Ramos (cell line): Measurements from ENCODE around the gene PAM.

Experiments used
- in situ Hi-C: fragments of 300-500 bp; cut with MboI; formaldehyde crosslinking; loops from one replicate; pipeline ENCODE4 v1.14.3; 2022; ENCODE audit warnings: low sequenced_read_pairs; ENCODE audit not compliant: unreplicated experiment

PAM gene

DNA sequence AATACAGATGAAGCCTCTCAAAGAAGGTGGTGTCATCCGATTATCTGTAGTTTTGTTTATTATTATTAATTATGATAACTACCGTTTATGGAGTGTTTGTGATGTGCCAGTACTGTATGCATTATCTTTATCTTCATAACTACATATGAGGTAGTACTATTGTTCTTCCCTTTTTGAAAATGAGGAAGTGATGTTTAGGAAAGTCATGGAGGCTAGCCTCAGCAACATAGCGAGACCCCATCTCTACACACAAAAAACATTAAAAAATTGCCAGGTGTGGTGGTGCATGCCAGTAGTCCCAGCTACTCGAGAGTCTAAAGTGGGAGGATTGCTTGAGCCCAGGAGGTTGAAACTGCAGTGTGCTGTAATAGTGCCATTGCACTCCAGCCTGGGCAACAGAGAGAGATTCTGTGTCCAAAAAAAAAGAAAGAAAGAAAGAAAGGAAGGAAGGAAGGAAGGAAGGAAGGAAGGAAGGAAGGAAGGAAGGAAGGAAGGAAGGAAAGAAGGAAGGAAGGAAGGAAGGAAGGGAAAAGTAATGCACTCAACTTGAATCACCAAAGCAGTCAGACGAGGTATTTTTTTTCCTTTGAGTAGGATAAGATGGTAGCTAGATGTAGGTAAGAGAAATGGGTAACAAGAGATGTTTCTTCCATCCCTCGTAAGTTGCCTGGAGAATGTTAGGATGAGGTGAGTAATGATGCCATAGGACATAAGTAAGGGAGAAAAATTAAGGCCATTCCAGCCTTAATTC is 47.8 kb downstream of the PAM start:
- in situ Hi-C loops: no loop called here

DNA sequence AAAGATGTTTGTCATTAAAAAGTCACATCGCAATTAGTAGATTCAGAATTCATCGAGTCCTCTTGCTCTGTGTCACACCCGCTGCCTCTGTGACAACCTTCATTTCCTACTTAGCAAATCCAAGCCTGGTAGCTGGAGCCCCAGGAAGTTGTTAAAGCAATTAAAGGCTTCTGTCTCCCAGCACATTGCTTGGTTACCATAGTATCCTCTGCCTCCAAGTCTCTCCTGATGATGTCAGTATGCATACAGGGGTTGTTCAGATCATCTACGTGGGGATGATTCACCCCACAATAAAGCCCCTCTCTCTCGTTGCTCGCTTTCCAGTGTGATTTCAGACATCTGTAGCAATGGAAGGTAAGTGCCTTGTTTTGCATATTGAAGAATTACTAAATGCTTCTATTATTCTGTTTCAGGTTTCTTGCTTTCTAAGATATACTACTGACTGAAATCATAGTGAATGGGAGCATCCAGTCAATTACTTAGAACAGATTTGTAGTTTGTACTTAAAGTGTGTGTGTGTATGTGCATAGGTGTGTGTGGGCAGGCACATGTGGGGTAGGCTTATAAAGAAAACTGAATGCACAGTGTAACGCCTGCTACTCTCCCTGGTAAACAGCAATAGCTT is 52.9 kb downstream of the PAM start:
- in situ Hi-C loops: no loop called here

DNA sequence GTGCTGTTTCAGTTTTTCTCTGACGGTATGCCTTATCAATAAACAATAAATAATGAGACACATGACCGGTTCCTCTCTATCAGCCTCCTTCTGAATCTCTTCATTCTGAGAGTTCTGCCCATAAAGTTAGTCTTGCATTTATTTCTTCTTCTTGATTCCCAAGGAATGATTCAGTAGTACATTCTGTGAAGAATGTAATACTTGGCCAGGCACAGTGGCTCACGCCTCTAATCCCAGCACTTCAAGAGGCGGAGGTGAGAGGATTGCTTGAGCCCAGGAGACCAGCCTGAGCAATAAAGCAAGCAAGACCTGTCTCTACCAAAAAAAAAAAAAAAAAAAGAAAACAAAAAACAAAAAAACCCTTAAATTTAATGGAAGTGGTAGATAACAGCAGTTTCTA is 53.9 kb downstream of the PAM start:
- in situ Hi-C loops: no loop called here

DNA sequence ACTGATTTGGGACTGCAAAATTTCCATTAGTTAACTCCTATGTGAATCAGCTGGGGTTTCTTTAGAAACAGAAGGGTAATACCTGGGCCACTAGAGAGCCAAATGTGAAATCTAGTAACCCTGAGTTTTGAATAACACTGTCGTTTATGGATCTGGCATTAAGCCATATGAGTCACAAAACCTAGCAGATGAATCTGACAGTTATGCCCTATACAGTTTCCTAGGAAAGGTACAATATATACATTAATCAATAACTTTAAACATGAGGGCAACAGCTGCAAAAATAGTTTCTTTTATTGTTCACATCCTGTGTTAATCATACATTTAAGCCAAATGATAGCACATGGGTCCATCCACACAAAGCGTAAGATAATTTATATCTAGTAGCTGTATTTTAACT is 56.9 kb downstream of the PAM start:
- in situ Hi-C loops: no loop called here

DNA sequence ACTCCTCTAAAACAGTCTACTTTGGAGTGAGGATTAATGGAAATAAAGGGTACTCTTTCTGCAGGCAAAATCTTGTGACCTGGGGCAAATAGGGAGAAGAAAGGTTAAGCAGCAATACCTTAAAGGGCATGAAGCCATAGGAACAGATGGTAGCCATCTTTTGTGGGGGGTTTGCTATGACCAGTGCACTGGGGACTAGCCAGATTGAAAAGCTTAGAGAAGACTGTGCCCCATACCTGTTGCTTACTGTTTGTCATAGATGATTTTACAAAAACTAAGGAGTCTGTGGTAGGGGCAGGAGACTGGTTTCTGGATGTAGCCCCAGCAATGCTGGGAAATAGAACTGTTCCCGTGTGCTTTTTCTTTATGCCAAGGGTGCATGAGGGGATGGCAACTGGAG is 58.6 kb downstream of the PAM start:
- in situ Hi-C loops: no loop called here

DNA sequence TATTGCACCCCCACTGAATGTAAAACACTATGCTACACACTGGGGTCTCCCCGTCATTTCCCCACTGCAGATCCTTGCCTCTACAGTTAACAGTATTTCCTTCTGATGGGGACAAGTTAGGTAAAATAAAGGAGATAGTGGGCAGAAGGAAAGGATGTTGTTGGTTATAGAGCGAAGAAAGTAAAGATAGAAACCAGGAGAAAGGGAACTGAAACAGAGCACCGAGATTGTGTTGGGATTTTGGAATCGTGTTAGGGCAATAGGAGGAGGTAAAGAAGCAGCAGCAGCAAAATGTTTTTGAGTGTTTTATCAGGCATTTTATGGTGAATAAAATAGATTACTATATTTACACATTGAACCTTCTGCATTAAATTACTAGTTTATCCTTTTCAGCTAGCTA is 60.0 kb downstream of the PAM start:
- in situ Hi-C loops: no loop called here

DNA sequence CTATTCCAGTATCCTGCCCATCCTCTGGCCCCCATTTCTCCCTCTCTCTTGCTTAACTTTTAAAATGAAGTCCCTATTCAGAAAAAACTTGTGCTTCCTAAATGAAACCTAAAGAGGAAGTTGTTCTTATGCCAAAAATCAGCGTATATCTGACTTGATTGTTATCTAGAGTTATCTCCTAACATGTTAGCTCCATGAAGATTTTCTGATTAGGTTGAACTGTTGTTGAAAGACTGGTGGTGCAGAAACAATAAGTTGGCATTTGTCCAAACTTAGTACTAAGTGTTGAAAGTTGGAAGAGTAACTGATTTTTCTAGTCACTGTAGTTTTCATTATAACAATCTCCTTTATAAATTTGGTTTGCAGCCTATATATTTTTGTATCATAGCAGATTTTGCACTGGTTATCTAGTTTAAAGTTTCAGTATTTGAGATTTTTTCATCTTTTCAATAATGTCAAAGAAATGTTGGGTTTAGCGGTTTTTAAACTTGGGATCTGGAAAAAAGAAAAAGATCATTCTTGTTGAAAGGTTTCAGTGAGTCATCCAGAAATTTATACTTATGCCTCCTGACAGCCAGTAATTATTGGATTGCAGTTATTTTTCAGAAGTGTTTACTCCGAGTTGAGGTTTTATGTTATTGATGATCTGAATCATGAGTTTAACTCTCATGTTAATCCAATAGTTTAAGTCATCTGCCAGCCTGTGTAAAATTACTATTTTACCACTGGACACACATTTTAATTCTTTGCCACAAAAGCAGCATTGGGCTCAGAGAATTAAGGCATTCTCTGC is 60.6 kb downstream of the PAM start:
- in situ Hi-C loops: no loop called here

DNA sequence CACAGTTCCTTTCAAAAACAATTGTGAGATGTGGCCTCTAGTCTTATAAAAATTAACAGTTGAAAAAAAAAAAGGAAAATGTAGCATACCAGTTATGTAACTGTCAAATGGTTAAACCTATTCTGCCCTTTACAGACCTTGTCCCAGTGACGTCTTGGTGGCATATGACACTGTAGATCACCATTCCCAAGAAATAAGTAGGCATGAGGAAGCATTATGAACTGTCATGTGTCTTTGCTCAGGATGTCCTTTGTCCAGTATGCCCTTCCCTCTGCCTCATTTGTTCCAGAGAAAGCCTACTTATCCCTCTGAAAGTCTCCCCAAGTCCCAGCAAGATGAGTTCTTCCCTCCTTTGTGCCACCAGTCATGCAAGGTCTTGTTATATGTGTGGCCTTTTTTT is 63.2 kb downstream of the PAM start:
- in situ Hi-C loops: no loop called here

DNA sequence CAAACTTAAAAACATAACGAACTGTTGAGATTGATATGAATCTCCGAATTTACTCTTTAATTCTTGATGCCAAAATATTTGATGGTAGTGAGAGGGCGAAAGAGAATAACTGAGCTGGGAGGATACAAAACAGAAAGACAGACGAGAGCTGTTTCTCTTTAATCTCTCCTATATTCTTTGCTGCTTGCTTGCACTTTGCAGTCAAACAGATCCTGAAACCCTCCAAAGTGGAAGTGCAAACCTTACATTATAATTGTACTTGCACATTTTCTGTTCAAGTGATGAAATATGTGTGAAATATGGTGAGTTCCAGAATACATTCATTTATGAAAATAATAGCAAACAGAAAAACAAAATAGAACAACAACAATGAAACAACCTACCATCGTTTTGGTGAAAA is 63.8 kb downstream of the PAM start:
- in situ Hi-C loops: no loop called here

DNA sequence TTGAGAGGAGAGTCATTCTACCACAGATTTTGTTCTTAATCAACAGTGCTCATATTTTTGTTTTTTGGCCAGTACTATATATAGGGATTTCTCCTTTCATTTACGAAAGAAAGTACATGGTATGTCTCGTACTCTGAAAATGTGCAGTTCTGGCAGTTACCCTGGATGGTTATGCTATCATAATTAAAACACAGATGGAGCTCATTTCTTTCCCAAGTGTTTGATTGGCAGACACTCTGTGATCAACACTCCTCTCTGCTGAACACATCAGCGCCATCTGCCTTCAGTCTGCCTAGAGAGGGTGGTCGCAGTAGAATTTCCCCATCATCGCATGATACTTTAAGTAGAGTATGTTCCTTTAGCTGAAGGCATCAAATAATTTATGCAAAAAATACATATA is 64.5 kb downstream of the PAM start:
- in situ Hi-C loops: no loop called here

DNA sequence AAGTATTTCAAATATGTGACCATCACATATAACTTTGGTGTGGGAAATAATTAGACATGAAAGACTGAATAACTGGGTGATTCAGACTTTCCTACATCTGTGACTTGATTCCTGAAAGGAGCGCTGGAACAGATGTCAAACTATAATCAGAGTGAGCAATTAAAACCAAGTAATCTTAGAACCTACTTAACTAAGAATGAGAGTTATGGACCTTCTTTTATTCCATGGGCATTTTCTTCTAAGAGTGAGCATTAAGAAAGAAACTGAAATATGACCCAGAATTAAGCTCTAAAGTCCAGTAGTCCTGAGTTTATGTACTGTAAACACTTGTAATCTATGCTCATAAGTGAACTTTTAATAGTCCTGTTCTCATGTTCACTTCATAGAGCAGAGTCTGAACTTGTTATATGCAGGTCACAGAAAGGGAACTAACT is 68.4 kb downstream of the PAM start:
- in situ Hi-C loops: no loop called here

DNA sequence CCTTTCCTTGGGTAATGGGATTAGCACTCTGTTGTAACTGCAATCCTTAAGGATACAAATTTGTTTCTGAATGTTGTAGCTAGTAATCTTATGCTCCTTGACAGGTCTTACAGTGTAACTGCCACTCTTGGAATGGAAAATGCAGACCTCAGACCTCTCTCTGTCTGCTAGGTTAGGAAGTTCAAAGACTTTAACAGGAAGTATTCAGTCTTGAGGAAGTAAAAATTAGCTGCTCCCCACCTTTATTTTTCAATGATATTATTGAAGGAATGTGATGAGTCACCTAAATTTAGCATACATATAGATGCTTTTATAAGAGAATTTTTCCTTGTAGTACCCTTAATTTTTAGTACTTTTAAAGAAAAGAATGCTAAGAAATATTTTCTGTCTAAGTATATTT is 71.5 kb downstream of the PAM start:
- in situ Hi-C loops: no loop called here

DNA sequence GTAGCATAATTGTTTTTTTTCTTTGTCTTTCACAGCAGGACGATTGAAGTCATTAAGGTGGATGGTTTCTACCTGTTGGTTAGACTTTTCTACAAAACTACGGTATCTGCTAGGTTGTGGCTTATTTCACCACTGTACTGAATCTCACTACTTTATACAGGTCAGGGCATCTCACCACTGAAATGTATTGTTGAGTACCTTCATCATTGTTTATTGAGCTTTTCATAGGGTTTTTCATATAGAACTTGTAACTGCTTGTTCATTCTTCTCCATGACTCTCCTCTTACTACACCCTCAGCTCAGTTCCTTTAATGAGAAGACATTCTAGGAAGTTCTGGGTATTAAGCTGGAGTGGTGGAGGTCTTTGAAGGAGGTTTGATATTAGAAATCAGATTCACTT is 75.1 kb downstream of the PAM start:
- in situ Hi-C loops: no loop called here

DNA sequence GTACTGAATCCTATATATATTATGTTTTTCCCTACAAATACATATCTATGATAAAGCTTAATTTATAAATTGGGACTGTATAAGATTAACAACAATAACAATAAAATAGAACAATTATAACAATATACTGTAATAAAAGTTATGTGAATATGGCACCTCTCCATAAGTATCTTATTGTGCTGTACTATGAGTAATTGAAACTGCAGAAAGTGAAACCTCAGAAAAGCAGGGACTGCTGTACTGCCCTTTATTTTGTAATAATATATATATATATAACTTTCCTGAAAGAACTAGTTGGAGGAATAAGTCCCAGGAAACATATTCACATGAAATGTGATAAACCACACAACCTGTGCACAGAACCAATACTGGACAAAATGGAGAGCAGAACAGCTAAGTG is 77.3 kb downstream of the PAM start:
- in situ Hi-C loops: no loop called here

DNA sequence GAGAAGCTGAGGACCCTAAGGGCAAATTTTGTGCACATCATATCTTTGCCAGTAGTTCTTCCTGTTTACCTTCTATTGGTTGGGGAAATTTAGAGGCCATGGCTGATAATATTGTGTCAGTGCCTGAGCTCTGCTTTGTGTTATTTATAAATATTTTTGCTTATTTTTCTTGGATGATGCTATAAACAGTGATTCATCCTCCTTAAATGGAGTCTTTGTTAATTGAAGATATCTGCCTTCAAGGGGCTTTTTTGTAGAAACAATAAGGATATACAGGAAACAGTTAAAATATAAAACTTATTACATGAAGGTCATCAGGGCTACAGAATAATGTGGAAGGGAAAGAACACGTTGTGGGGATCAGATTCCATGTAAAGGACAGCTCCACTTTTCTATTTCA is 78.0 kb downstream of the PAM start:
- in situ Hi-C loops: no loop called here

DNA sequence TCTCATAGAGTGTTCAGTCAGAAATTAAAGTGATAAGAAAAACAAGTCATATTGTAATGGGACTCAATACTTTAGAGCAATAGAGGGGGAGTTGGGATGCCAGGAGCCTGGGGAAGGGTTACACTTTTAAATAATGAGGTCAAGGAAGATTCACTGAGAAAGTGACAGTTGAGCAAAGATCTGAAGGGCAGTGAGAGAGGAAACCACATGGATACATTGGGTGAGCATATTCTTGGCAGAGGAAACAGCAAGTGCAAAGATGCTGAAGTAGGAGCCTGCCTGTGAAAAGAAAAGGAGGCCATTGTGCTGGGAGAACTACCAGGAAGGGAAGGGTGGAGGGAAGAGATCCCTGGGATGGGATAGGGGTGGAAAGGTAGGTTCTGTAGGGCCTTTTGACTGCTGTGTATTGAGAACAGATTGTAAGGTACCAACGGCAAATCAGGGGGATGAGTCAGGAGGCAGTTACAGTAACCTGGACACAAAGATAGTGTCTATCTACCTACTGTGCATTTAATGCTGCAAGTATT is 79.4 kb downstream of the PAM start:
- in situ Hi-C loops: no loop called here

DNA sequence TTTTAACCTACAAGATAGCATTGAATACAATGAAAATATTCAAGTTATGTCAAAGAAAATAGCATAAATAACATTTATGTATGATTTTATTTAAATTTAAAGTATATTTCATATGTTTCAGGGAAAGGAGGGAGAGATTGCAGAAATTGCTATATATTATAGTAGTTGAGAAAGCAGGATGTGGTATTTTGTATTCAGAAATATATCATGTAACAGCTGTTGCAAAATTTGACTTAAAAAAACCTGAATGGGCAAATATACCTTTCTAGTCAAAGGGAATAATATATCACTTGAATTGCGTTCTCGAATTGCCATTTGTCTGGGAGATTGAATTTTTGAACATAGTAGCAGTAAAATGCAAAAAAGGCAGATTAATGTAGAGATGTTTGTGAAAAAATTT is 80.6 kb downstream of the PAM start:
- in situ Hi-C loops: no loop called here

DNA sequence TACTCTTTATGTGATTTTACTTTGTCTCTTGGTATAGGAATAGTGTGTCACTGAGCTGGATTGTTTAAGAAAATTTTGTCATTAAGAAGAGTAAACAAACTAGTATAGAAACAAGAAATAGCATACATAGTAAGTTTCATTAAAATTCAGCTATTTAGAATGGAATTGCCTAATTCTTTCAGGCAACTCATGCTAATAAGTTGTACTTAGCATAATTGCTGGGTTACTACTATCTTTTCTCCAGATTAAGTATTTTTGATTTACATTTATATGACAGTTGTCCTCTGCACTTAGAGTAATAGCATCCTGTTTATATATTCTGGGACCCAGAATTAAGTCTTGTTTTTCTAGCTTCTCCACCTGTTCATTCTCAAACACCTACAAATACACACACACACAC is 85.9 kb downstream of the PAM start:
- in situ Hi-C loops: no loop called here

DNA sequence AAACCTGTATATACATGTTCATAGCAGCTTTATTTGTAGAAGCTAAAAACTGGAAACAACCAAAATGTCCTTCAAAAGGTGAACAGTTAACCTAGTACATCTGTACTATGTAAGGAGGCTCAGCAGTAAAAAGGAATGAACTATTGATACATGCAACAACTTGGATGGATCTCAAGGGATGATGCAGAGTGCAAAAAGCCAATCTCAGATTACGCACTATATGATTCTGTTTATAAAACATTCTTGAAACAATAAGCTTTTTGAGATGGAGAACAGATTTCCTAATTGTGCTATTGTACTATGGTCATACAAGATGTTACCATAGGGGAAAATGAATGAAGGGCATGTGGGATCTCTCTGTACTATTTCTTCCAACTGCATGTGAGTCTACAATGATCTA is 88.9 kb downstream of the PAM start:
- in situ Hi-C loops: no loop called here

DNA sequence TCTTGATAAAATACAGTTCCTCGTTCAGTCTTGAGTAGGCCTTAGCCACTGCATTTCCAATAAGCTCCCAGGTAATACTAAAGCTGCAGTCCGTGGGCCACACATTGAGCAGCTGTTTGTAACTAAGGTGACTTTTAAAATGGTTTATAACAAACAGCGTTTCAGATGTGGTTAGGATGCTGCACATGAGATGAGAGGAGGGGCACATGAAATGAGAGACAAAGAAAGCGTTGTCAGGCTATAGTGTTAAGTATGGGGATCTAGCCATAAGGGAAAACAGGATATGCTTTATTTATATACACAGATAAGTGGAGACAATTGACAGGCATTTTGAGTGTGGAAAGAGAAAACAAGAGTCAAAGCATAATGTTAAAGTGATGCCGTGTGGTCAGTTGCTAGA is 89.9 kb downstream of the PAM start:
- in situ Hi-C loops: no loop called here

DNA sequence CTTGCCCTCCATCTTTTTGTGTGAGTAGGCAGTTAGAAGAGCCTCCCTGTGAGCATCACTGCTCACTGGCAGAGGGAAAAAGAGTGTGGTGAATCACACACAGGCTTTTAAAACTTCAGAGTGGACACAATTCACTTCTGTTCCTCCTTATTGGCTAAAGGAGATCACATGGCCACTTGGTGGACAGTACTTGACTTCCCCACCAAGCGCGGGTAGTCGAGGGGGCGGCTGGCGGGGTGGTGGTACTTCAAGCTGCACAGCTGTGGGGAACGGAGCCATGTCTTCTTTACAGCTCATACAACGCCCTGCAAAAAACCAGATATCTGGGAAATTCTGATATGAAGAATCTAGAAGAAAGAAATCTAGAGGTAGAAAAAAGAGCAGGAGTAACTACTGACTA is 95.4 kb downstream of the PAM start:
- in situ Hi-C loops: no loop called here
